Activated CD4-positive, alpha-beta T cell treated with anti-CD3 and anti-CD28 coated beads, Interleukin-2, amount 10 ng/mL, durations not matched to agents 7 days and 5 days (primary cell): ENCODE data around the gene PLCL2. TPM values are rescaled to one million over a fixed set of nuclear protein-coding genes. Genes with fewer than 3 reads are reported as not detected.
"Not testable (repeated sequence)": the region's sequence is repeated elsewhere in the genome, so short reads cannot be mapped to it uniquely, and the experiment has no call there.

Experiments
- CTCF ChIA-PET: fragments of 350-600 bp; sonication (Branson Sonifier 250); formaldehyde crosslinking; loops from one replicate; lab custom pipeline; 2021; ENCODE audit warnings: antibody characterized with exemption; lab: Charles Lee
- POLR2A ChIA-PET: fragments of 350-600 bp; sonication (Branson Sonifier 250); formaldehyde crosslinking; loops from one replicate; lab custom pipeline; 2021; ENCODE audit warnings: antibody characterized with exemption; lab: Charles Lee
- DNase-seq: peaks from one replicate; pipeline ENCODE4 v3.0.0-alpha.2; 2020
- H3K27ac Mint-ChIP-seq: one replicate; pipeline ENCODE4 v1.8.0; 2021; ENCODE audit warnings: mild to moderate bottlenecking, moderate library complexity, mixed read lengths
- H3K27me3 Mint-ChIP-seq: one replicate; pipeline ENCODE4 v1.8.0; 2021; ENCODE audit warnings: mixed read lengths
- H3K36me3 Mint-ChIP-seq: one replicate; pipeline ENCODE4 v1.8.0; 2021; ENCODE audit warnings: low read depth, mixed read lengths
- H3K4me1 Mint-ChIP-seq: one replicate; pipeline ENCODE4 v1.8.0; 2021; ENCODE audit warnings: mixed read lengths
- H3K4me3 Mint-ChIP-seq: one replicate; pipeline ENCODE4 v1.8.0; 2021; ENCODE audit warnings: mild to moderate bottlenecking, moderate library complexity, mixed read lengths
- H3K9me3 Mint-ChIP-seq: one replicate; pipeline ENCODE4 v1.8.0; 2021; ENCODE audit warnings: mixed read lengths
- total RNA-seq, 2 experiments: library from RNA; stranded (reverse); gene quantifications; one replicate each; pipeline ENCODE4 v1.2.3, GENCODE V29; 2021

The PLCL2 gene
- total RNA-seq, 2 experiments from 2014 or later, result 48.8 to 50.9 TPM

- peaks cover 4% of the 10 kb centered on the region for H3K36me3 Mint-ChIP-seq
- H3K27ac Mint-ChIP-seq, result no peak overlapping the region
- DNase-seq, result no peak
- ChIA-PET CTCF (no interaction called here), POLR2A (no interaction called here)
- H3K9me3 Mint-ChIP-seq, result peaks cover 8% of the 10 kb centered on the region
- H3K4me1 Mint-ChIP-seq, result no peaks in the 10 kb centered on the region
- no peak overlapping the region for H3K4me3 Mint-ChIP-seq
- H3K27me3 Mint-ChIP-seq, result no peaks in the 10 kb centered on the region
These were observed 234.7 kb downstream of the PLCL2 start for GRCh38 chr3:17119201-17120072.

GRCh38 chr3:17120115-17120514 lies 235.4 kb downstream of the PLCL2 start:
- no peak overlapping the region for H3K27ac Mint-ChIP-seq
- peaks cover 8% of the 10 kb centered on the region for H3K9me3 Mint-ChIP-seq
- CTCF ChIA-PET, result no interaction called here
- POLR2A ChIA-PET, result no interaction called here
- no peak for DNase-seq
- peaks cover 4% of the 10 kb centered on the region for H3K36me3 Mint-ChIP-seq
- no peaks in the 10 kb centered on the region for H3K4me1 Mint-ChIP-seq
- no peaks in the 10 kb centered on the region for H3K27me3 Mint-ChIP-seq
- no peak overlapping the region for H3K4me3 Mint-ChIP-seq

- peaks cover 8% of the 10 kb centered on the region for H3K9me3 Mint-ChIP-seq
- H3K27ac Mint-ChIP-seq, result no peak overlapping the region
- no peak for DNase-seq
- no peak overlapping the region for H3K4me3 Mint-ChIP-seq
- CTCF ChIA-PET, result interaction anchor here (0.6 to 1.5 kb wide), 2 partner anchors 9 to 92 kb away, joined by 3 read pairs; no protein-coding TSS in a partner anchor
- H3K27me3 Mint-ChIP-seq, result no peaks in the 10 kb centered on the region
- no peaks in the 10 kb centered on the region for H3K4me1 Mint-ChIP-seq
- peaks cover 4% of the 10 kb centered on the region for H3K36me3 Mint-ChIP-seq
- POLR2A ChIA-PET, result no interaction called here
These were observed 236.6 kb downstream of the PLCL2 start for GRCh38 chr3:17121336-17121735.

GRCh38 chr3:17122758-17123157 lies 238.0 kb downstream of the PLCL2 start:
- peaks cover 2% of the 10 kb centered on the region for H3K36me3 Mint-ChIP-seq
- no peak for DNase-seq
- no peak overlapping the region for H3K27ac Mint-ChIP-seq
- H3K4me1 Mint-ChIP-seq, result no peaks in the 10 kb centered on the region
- CTCF ChIA-PET, result interaction anchor here (0.6 to 1.0 kb wide), 2 partner anchors 11 to 106 kb away, joined by 3 read pairs; no protein-coding TSS in a partner anchor
- no peaks in the 10 kb centered on the region for H3K27me3 Mint-ChIP-seq
- H3K9me3 Mint-ChIP-seq, result peaks cover 11% of the 10 kb centered on the region
- H3K4me3 Mint-ChIP-seq, result no peak overlapping the region
- POLR2A ChIA-PET, result no interaction called here

GRCh38 chr3:17125738-17126442 lies 241.1 kb downstream of the PLCL2 start:
- Mint-ChIP-seq H3K27ac (no peak overlapping the region), H3K4me1 (no peaks in the 10 kb centered on the region), H3K27me3 (no peaks in the 10 kb centered on the region), H3K4me3 (no peak overlapping the region), H3K9me3 (peaks cover 22% of the 10 kb centered on the region), H3K36me3 (peaks cover 4% of the 10 kb centered on the region)
- no peak for DNase-seq
- POLR2A ChIA-PET, result no interaction called here
- CTCF ChIA-PET, result interaction anchor here (0.9 kb wide), 1 partner anchor 11 kb away, joined by 3 read pairs; no protein-coding TSS in a partner anchor

GRCh38 chr3:17128671-17129070 lies 243.9 kb downstream of the PLCL2 start:
- H3K4me3 Mint-ChIP-seq, CTCF ChIA-PET, H3K27me3 Mint-ChIP-seq, H3K36me3 Mint-ChIP-seq, POLR2A ChIA-PET, H3K4me1 Mint-ChIP-seq, H3K27ac Mint-ChIP-seq, DNase-seq: not testable (repeated sequence)
- peaks cover 22% of the 10 kb centered on the region for H3K9me3 Mint-ChIP-seq

- Mint-ChIP-seq H3K36me3 (peaks cover 3% of the 10 kb centered on the region), H3K9me3 (peaks cover 22% of the 10 kb centered on the region), H3K27ac (no peak overlapping the region), H3K4me3 (no peak overlapping the region), H3K4me1 (no peaks in the 10 kb centered on the region), H3K27me3 (no peaks in the 10 kb centered on the region)
- DNase-seq, result no peak
- ChIA-PET CTCF (no interaction called here), POLR2A (no interaction called here)
These were observed 244.8 kb downstream of the PLCL2 start for GRCh38 chr3:17129556-17129955.

GRCh38 chr3:17130956-17131355 lies 246.2 kb downstream of the PLCL2 start:
- no peak overlapping the region for H3K4me3 Mint-ChIP-seq
- peaks cover 30% of the 10 kb centered on the region for H3K9me3 Mint-ChIP-seq
- H3K36me3 Mint-ChIP-seq, result peaks cover 6% of the 10 kb centered on the region
- H3K4me1 Mint-ChIP-seq, result no peaks in the 10 kb centered on the region
- ChIA-PET POLR2A (no interaction called here), CTCF (interaction anchor here (0.6 kb wide), 1 partner anchor 334 kb away, joined by 3 read pairs; no protein-coding TSS in a partner anchor)
- H3K27ac Mint-ChIP-seq, result no peak overlapping the region
- no peak for DNase-seq
- H3K27me3 Mint-ChIP-seq, result no peaks in the 10 kb centered on the region

GRCh38 chr3:17132286-17133115 lies 247.7 kb downstream of the PLCL2 start:
- no peaks in the 10 kb centered on the region for H3K27me3 Mint-ChIP-seq
- ChIA-PET CTCF (no interaction called here), POLR2A (no interaction called here)
- no peak overlapping the region for H3K4me3 Mint-ChIP-seq
- H3K36me3 Mint-ChIP-seq, result peaks cover 6% of the 10 kb centered on the region
- no peak for DNase-seq
- H3K9me3 Mint-ChIP-seq, result peaks cover 28% of the 10 kb centered on the region
- no peak overlapping the region for H3K27ac Mint-ChIP-seq
- H3K4me1 Mint-ChIP-seq, result no peaks in the 10 kb centered on the region

- Mint-ChIP-seq H3K4me1 (no peaks in the 10 kb centered on the region), H3K4me3 (no peak overlapping the region), H3K27me3 (no peaks in the 10 kb centered on the region), H3K27ac (no peak overlapping the region), H3K9me3 (peaks cover 21% of the 10 kb centered on the region), H3K36me3 (peaks cover 3% of the 10 kb centered on the region)
- POLR2A ChIA-PET, result no interaction called here
- DNase-seq, result no peak
- CTCF ChIA-PET, result interaction anchor here (0.6 to 1.6 kb wide), 6 partner anchors 9 to 682 kb away, joined by 3 to 6 read pairs (median 4); no protein-coding TSS in a partner anchor
These were observed 249.1 kb downstream of the PLCL2 start for GRCh38 chr3:17133632-17134545.

GRCh38 chr3:17135696-17136095 lies 250.9 kb downstream of the PLCL2 start:
- H3K4me1 Mint-ChIP-seq, result peaks cover 8% of the 10 kb centered on the region
- peaks cover 17% of the 10 kb centered on the region for H3K9me3 Mint-ChIP-seq
- ChIA-PET POLR2A (no interaction called here), CTCF (no interaction called here)
- peaks cover 3% of the 10 kb centered on the region for H3K36me3 Mint-ChIP-seq
- no peak overlapping the region for H3K27ac Mint-ChIP-seq
- no peak overlapping the region for H3K4me3 Mint-ChIP-seq
- H3K27me3 Mint-ChIP-seq, result peaks cover 3% of the 10 kb centered on the region
- no peak for DNase-seq
